Umbilical cord (tissue), 2 donors: ENCODE results near the gene CRYBB1. TPM values are rescaled to one million over a fixed set of nuclear protein-coding genes. Genes with fewer than 3 reads are reported as not detected.

Experiments used
- DNase-seq: peaks from one replicate; pipeline ENCODE4 v3.0.0-alpha.2; 2015; ENCODE audit warnings: low spot score
- total RNA-seq: library from RNA; depleted of rRNA; stranded (reverse); fragments of >200 nt; gene quantifications from one replicate; pipeline ENCODE4 v1.2.3, GENCODE V29; 2014; ENCODE audit warnings: low replicate concordance; ENCODE audit not compliant: insufficient read depth

Gene CRYBB1
- total RNA-seq, 1 donor from 2014 or later = 0.72 TPM

GRCh38 chr22:26553056-26553752 lies 64.6 kb downstream of the CRYBB1 start:
- DNase-seq = peak; percentile 18

DNA sequence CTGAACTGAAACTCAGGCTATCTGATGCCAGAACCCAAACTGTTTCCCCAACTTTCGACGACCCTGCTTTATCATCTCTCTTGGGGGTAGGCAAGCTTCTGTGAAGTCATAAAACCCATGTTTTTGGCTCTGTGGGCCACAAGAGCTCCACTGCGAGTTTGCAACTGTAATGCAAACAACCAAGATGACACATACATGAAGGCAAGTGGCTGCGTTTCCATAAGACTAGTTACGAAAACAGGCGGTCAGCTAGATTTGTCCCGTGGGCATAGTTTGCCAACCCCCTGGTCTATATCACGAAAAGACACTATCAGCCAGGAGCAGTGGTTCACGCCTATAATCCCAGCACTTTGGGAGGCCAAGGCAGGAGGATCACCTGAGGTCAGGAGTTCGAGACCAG lies 65.4 kb downstream of the CRYBB1 start:
- no peak for DNase-seq

DNA sequence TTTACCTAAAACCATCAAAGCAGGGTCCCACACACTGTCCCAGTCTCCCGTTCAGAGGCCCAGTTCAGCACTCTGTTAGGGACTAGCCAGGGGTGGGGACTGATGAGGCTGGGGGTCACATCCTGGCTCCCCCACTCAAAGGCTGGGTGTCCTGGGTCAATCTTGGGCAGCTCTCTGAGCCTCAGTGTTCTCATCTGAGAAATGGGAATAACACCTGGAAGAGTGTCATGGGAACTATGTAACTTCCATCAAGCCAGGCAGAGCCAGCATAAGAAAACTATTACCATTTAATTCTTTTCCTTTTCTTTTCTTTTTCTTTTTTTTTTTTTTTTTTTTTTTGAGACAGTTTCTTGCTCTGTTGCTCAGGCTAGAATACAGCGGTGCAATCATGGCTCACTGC lies 66.3 kb downstream of the CRYBB1 start:
- DNase-seq = no peak

DNA sequence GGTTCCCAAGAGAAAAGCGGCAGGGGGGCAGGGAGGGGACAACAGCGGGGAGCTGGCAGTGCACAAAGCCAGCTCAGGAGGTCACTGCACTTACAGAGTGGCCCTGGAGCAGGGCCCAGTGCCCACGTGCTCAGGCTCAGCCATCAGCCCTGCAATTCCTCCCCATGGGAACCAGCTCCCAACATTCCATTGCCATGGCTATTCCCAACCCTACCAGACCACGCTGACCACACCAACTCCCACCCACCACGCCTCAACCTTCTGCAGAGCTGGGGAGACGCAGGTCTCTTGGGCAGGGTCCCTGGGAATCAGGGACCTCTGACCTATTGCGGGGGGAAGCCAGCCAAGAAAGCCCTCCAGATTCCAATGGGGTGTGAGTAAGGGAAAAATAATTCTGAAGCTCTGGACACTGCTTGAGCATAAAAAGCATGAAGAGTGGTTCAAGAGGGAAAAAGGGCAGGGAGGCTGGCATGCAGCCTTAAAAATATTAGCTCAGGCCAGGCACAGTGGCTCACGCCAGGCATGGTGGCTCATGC lies 67.3 kb downstream of the CRYBB1 start:
- peak; percentile 41 for DNase-seq

DNA sequence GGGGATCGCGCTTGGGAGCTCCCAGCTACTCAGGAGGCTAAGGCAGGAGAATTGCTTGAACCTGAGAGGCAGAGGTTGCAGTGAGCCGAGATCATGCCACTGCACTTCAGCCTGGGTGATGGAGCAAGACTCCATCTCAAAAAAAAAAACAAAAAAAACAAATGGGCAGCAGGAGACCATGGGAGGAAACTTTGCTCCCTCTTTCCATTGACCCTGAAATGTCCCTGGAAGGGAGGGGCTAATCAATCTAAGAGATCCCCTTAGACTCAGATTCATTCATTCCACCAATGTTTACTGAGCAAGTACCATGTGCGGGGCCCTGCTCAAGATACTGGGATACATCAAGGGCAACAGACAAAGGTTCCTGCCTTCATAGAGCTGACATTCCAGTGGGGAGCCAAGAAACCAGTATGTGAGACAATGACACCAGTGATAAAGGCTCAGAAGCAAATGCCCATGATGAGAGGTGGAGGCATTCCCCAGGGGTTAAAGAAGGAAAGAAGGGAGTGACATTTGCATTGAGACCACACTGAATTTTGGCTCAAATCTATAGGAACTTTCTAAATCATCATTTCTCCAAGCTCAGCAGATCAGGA lies 67.8 kb downstream of the CRYBB1 start:
- no peak for DNase-seq

Other genes with a start within 250 kb of the CRYBB1 start
- 1.7 TPM for gene ASPHD2, start 188.8 kb downstream of the CRYBB1 start, total RNA-seq
- gene HPS4, start 134.2 kb downstream of the CRYBB1 start, total RNA-seq = 39.7 TPM
- gene SRRD, start 134.2 kb downstream of the CRYBB1 start, total RNA-seq = 3.6 TPM
- 42.6 TPM for gene TFIP11, start 105.6 kb downstream of the CRYBB1 start, total RNA-seq
- 9.9 TPM for gene TPST2, start 27.9 kb downstream of the CRYBB1 start, total RNA-seq
- not detected for gene CRYBA4, start 3.9 kb upstream of the CRYBB1 start, total RNA-seq
- gene MIAT, start 39.6 kb upstream of the CRYBB1 start, total RNA-seq = 3.6 TPM